Stimulated activated CD4-positive, alpha-beta T cell treated with anti-CD3 and anti-CD28 coated beads, TNF-alpha, amount 100 ng/mL, for 24 hours (primary cell): ENCODE measurements around the gene TYMS.

Experiments
- DNase-seq, 3 experiments: peaks; one replicate each; pipeline ENCODE4 v3.0.0-alpha.2; 2020; ENCODE audit warnings: low read depth in 3 of 3

TYMS gene

GRCh38 chr18:712401-713134, 55.1 kb downstream of the TYMS start, which contains the start of gene ENOSF1:
Gene ENOSF1 (minus strand): TSS chr18:712630. CDS start chr18:712587, 43 bp downstream.
- DNase-seq = peak; percentile 61 to 88 (median 74)

GRCh38 chr18:713135-713490, 55.7 kb downstream of the TYMS start:
- DNase-seq = no peak

DNA sequence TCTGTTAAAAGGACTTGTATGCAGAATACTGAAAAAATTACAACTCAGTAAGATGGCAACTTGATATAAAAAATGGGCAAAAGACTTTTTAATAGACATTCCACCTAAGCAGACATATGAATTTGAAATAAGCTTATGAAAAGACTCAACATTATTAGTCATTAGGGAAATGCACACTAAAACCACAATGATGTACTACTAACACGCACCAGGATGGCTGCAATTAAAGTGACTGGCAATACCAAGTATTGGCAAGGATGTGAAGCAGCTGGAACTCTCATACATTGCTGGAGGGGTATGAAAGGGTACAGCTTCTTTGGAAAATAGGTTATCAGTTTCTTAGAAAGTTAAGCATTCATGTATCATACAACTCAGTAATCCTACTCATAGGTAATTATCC, 58.2 kb downstream of the TYMS start:
- no peak for DNase-seq

GRCh38 chr18:717003-717402, 59.5 kb downstream of the TYMS start:
- no peak for DNase-seq
